Activated CD8-positive, alpha-beta memory T cell treated with anti-CD3 and anti-CD28 coated beads, Interleukin-2, amount 50 U/mL, for 1 hour (primary cell): ENCODE results near the gene CPLANE2.
"Not testable (repeated sequence)": the region's sequence is repeated elsewhere in the genome, so short reads cannot be mapped to it uniquely, and the experiment has no call there.

Experiments used
- DNase-seq: peaks from one replicate; pipeline ENCODE4 v3.0.0-alpha.2; 2020; ENCODE audit errors: extremely low read depth

CPLANE2 gene, protein sequence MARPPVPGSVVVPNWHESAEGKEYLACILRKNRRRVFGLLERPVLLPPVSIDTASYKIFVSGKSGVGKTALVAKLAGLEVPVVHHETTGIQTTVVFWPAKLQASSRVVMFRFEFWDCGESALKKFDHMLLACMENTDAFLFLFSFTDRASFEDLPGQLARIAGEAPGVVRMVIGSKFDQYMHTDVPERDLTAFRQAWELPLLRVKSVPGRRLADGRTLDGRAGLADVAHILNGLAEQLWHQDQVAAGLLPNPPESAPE

DNA sequence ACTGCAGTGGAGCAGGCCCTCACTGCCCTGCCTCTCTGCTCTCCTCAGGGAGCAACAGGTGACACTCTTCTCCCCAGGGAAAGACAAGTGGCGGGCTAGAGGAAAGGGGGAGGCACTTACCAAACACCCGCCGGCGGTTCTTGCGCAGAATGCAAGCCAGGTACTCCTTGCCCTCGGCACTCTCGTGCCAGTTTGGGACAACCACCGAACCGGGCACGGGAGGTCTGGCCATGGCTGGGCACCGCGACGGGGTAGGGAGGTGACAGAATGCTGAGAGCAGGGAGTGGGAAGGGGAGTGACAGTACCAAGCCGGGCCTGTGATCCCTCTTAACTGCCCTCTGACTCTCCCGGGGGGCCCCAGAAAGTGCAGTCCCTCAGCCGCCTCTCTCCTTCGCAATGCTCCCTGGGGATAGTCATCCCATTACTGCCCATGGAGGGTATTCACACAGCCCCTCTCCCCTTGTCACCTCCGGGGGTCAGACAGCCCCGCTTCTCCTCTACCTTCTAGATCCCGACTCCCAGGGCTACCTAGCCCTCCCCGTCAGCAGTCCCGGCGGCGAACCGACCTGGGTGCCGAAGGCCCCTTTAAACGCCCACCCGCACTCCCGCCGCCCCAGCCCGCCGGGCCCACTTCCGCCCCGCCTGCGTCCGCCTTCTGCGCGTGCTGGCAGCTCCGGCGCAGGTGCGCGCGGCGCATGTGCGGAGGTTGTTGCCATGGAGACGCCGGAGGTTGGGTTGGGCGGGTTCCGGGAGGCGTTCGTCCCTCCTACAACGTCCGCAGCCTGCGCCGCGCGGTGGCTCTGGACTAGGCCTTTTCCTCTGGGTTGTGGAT lies at the start of gene CPLANE2:
Gene CPLANE2, minus strand, starts transcription at position 673 of the 832 bp plus-strand sequence. Its CDS starts 441 bp downstream, at position 232.
- DNase-seq, result peak; percentile 79

DNA sequence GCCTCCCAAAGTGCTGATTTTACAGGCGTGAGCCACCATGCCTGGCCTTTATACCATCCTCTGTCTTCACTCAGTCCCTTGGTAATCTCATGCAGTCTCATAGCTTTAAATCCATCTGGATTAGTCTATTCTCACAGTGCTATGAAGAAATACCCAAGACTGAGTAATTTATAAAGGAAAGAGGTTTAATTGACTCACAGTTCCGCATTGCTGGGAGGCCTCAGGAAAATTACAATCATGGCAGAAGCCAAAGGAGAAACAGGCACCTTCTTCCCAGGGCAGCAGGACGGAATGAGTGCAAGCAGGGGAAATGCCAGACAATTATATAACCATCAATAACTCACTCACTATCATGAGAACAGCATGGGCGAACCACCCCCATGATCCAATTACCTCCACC lies 49.1 kb upstream of the CPLANE2 start:
- no peak for DNase-seq

DNA sequence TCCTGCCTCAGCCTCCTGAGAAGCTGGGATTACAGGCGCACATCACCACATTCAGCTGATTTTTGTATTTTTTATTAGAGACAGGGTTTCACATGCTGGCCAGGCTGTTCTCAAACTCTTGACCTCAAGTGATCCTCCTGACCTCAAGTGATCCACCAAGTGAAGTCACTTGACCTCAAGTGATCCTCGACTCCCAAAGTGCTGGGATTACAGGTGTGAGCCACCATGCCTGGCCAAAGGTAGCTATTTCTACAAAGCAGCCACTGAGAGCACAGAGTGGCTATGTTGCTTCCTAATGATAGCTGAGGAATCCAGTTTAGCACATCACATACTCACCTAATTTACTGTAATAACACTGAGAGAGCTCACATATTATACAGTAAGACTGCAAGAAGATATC lies 44.8 kb upstream of the CPLANE2 start:
- DNase-seq, result no peak

DNA sequence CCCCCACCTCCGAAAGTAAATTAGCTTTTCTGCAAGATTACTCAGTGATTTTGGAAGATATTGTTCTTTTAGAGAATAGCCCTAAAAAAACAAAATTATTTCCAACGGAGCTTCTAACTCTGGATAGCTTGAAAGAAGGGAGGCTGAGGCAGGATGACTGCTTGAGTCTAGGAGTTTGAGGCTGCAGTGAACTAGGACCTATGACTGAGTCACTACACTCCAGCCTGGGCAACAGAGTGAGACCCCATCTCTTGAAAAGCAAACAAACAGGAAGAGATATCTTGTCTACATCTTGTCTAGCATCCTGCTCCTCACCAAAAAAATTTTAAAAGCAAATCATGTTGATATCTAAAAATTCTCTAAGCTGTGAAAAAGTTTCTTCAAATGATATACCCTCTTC lies 42.2 kb upstream of the CPLANE2 start:
- no peak for DNase-seq

DNA sequence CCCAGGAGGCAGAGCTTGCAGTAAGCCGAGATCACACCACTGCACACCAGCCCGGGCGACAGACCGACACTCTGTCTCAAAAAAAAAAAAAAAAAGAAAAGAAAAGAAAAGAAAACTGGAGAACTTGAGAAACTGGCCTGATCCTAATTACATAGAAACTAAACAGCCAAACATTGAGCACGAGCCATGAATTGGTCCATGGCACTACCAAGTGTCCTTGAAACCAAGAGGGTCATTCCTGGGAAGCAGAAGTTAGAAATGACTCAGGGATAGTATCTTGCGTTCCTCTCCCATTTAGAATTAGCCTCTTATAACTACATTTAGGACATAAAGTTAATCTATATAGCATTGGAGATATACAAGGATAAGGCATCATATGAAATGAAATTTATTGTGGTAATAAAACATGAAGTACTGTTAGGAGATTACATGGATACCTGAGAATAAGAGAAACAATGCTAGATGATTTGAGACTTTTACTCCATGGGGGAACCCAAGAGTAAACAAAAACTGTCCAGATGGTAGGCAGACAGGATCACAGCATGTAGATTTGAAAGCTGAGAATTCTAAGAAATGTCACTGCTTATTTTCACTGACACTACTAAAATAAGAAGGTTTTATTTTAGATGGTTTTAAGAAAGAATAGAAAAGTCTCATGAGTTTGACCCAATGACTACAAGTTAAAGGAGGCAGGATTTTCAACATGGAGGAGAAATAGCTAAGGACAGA lies 39.5 kb upstream of the CPLANE2 start:
- DNase-seq, result no peak

DNA sequence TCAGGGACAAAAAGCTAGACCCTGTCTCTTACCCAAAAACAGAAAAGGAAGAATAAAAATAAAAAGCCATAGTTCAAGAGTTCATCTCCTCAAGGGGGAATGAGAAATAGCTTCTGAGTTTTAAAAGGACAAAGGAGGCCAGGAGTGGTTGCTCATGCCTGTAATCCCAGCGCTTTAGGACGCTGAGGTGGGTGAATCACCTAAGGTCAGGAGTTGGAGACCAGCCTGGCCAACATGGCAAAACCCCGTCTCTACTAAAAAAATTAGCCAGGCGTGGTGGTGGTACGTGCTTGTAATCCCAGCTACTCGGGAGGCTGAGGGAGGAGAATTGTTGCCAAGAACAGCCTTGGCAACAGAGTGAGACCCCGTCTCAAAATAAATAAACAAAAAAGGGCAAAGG lies 38.6 kb upstream of the CPLANE2 start:
- no peak for DNase-seq

DNA sequence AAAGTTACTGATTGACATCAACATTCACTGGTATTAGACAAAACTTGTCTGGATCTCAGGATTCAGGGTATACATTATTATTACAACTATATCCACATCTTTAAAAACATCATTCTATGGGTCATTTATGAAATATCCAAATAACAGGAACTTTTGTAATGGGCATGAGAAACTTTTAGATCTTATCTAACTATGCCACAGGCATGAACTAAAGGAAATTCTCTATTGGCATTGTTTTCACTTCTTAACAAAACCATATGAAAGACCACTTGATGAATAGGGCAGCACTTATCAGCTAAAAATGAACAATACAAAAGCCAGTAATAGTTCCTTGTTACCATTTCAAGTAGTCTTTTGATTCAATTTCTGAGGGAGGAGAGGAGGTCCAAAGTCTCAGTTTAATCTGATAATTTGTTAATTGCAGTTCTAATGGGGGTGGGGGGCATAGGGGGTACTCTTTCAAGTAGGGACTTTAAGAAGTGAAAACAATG lies 30.8 kb upstream of the CPLANE2 start:
- no peak for DNase-seq

DNA sequence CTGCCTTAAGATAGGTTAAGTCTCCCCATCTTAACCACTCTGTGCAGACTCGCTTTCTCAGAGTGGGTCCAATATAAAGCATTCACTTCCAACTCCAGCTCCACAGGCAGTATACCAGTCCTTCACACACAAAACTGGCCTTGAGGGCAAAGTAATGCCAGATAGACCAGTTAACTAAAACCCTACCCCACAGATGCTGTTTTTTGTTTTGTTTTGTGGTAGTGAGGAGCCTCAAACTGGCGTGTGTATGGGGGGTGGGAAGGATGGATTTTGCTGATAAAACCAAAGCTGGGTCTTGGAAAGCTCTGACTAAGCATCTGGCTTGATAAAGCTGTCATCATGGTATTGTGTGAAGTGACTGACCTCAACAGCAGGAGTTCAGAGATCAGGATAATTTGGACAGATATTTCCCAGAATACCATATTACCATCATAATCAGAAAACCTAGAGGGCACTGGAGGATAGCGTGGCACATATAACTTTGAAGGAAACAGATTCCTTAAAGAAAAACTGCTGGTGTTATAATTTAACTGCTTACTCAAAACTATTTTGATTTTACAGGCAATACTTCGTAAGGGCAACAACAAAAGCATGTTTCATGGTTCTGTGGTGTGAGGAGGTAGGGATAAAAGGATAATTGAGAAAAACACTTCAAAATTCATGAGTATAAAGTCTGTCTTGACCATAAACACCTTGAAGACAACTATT lies 29.6 kb upstream of the CPLANE2 start:
- no peak for DNase-seq

DNA sequence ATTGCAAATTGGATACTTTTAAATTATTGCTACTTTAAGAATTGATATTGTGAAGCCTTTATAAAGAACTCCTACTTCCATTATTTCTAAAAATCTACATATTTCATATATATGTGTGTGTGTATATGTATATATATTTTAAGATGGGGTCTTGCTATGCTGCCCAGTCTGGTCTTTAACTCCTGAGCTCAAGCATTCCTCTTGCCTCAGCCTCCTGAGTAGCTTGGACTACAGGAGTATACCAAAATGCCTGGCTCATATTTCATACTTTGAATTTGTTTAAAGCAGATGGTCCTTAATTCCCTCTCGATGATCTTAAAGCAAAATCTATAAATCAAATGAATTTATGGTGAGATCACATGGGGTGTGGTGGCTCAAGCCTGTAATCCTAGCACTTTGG lies 25.1 kb upstream of the CPLANE2 start:
- DNase-seq, result no peak

DNA sequence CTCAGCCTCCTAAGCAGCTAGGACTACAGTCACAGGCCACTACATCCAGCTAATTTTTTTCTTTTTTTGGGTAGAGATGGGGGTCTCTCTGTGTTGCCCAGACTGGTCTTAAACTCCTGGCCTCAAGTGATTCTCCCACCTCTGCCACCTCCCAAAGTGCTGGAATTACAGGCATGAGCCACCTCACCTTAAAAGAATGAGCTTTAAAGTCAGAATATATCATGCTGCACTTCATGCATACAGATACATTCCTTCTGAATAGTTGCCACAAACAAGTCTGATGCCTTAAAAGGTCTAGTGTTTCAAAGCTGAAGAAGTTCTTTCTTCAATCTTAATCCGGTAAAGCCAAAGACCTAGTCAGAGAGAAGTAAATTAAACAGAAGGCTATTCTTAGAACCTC lies 23.8 kb upstream of the CPLANE2 start:
- DNase-seq, result no peak

DNA sequence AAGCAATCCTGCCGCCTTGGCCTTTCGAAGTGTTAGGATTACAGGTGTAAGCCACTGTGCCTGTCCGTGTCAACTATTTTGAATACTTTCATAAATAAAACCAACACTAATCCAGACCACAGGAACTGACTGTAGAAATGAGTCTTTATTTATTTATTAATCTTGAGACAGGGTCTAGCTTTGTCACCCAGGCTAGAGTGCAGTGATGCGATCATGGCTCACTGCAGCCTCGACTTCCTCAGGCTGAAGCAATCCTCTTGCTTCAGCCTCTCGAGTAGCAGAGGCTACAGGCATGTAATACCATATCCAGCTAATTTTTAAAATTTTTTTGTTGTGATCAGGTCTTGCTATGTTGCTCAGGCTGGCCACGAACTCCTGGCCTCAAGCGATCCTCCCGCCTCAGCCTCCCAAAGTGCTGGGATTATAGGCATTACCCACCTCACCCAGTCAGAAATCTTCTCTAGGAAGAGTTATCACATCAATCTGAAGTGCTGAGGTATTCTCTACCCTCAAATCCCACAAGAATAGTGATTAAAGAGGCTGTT lies 21.7 kb upstream of the CPLANE2 start:
- DNase-seq, result no peak

DNA sequence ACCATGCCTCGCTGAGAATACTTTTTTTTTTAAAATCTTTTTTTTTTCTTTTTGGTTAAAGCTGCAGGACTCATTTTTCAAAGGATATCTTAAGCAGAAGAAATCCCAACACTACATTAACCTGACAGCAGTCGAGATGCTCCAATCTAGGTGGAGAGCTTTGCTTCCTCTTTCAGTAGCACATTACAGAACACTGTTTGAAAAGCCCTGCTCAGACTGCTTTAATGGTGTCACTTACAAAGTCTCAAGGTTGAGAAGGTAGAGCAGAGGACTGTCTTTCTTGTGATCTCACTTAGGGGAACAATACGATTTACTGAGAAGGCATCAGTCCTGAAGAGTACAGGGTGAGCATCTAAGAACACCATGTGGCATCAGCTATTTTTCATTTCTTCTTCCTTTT lies 21.0 kb upstream of the CPLANE2 start:
- DNase-seq, result no peak

DNA sequence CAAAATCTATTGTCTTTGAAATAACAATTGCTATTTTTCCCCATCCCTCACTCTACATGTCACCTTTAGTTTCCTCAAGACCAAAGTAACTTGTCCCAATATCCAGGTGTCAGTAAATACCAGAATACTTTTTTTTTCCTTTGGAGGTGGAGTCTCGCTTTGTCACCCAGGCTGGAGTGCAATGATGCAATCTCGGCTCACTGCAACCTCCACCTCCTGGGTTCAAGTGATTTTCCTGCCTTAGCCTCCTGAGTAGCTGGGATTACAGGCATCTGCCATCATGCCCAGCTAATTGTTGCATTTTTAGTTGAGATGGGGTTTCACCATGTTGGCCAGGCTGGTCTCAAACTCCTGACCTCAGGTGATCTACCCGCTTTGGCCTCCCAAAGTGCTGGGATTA lies 20.6 kb upstream of the CPLANE2 start:
- not testable (repeated sequence) for DNase-seq

DNA sequence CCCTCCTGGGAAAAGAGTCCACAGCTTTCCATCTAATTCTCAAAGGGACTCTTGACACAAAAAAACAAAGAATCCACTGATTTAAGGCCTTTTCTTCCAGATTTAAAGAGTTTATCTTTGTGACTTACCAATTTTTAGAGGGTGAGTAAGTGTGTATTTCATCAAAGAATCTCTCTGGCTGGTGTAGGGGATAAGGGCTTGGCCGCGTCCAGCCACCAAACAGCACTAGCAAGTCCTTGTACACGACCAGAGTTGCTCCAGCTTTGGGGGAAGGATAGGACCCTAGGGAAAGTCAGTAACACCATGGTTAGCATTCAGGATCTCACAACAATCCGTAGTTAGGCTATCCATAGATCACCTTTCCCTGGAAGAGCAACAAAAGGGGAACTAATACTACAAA lies 19.5 kb upstream of the CPLANE2 start:
- no peak for DNase-seq

DNA sequence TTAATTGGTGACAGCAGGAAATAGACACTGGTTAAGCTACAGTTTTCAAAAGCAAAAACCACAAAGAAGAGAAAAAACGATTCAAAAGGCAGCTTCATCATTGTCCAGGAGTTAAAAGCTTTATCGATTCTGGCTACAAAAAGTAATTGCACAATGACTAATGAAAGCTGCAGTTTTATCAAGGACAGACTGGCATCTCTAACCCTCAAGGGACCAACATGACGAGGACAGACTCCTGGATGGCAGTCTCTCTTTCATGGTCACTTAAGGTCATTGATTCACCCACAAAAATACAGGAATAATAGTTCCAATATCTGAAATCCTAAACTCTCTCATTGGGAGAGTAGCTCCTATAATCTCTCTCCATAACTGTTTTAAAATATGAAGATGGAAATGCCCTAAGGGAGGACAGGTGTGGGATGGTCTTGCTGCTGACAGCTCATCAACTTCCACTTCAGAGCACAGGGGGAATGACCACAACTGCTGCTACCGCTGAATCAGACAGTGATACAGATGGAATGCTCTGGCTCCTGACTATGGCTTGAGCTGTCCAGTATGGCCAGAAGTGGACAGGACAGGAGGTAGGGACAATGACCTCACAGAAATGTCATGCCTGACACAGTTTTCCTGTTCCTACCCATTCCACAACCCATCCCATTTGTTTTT lies 17.4 kb upstream of the CPLANE2 start:
- DNase-seq, result no peak

DNA sequence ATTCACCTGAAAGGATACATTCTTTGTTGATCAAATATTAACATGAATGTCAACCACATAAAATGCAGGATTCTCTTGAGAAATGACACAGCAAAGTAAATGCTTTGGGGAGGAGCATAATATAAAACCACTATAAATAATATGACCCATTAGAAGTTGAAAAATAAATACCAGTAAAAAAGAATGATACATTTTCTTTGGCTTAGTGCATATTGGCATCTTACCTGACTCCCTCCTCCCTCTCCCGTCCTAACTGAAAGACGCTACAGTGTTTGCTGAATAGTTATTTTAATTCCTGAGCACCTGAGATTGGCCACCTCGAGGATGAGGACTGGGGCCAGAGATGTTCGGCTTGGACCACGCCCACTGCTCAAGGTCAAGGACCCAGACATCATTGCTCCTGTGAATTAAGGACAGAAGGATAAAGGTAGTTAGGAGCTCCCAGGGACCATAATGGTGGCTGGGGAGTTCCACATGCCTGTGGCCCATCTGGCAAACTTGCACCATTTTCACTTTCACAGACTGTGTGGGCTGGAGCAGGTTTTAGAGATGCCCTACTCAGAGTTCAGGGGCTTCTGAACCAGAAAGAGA lies 16.4 kb upstream of the CPLANE2 start:
- no peak for DNase-seq

DNA sequence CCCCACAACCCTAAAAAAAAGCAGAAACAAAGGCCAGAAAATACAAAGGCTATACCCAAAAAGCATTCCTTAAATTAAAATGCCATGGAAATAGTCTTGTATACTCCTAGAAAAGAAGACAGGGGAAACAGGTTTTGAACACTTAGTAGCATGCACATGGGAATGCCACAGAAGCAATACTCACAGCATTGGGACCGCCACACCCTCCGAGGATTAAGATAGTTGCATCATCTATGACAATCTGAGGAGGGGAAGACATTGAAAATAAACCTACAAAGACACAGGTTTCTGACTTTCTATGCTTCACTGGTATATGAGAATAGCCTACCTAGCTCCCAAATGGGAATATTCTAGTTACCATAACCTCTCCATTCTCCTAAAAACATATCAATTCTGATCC lies 15.9 kb upstream of the CPLANE2 start:
- DNase-seq, result no peak

DNA sequence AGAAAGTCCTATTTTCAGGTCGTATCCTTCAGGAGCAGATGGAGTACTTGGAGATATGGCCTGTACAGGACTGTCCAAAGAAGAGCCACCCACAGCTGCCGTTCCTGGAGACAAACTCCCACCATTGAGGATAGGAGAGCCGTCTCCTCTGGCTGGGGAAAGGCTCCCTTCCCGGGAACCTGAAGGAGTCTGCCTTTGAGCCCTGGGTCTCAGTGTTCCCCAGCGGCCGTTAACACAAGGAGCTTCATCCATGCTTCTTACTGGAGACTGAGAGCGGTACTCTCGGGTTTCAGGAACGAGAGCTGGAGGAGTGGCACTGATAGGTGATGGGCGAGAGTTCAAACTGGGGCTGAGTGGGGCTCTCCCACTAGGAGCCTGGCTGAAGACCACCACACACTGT lies 14.4 kb upstream of the CPLANE2 start:
- DNase-seq, result no peak

DNA sequence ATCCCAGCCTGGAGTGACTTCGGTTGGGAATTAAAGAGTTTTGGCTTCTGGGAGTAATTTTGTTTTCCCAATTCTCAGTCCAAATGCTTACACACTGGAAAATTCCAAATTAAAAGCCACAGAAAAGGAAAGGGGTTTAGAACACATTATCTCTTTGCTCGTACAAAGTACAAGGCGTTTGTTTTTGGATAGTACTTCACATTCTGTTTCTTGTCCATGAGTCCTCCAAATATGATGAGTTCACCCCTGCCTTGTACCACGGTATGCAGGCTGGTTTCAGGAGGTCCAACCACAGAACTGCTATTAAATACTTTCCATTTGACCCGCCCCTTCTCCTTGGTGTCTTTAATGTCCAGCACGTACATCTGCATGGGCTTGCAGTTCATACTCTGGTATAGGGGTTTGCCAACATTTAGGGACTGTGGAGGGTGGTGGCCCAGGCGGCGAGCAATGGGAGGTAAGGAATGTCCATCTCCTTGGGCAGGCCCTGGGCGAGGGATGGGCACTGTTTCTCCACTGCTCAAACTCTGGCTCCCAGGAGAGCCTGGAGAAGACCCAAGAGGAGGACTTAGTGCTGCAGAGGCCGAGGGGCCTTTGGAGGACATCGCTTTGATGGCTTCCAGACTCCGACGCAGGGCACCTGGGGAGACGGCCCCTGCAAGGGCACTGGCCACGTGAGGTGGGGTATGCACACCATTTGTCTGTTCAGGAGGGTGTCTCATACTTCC lies 13.7 kb upstream of the CPLANE2 start:
- no peak for DNase-seq
